SU-DHL-6 (cell line): ENCODE data around the gene RTN4R.

Experiments used
- H2AFZ ChIP-seq: fragments of 200-600 bp; sonication (generic); 2 replicates; pipeline ENCODE4 v1.6.1; 2014; ENCODE audit warnings: low read depth, mild to moderate bottlenecking, moderate library complexity, mixed read lengths, antibody characterized with exemption, low read length; ENCODE audit not compliant: severe bottlenecking
- H3F3A ChIP-seq: fragments of 200-600 bp; shearing (Covaris generic); 2 replicates; pipeline ENCODE4 v1.6.0; 2016; ENCODE audit warnings: antibody characterized with exemption, mild to moderate bottlenecking; ENCODE audit not compliant: insufficient read depth
- H3K27ac ChIP-seq: fragments of 200-600 bp; sonication (generic); 2 replicates; pipeline ENCODE4 v1.5.1; 2016; ENCODE audit warnings: low read depth, mild to moderate bottlenecking, low read length, moderate library complexity, mixed read lengths
- H3K27me3 ChIP-seq: fragments of 200-600 bp; sonication (generic), shearing (Covaris generic); 2 replicates; pipeline ENCODE4 v1.6.0; 2014; ENCODE audit warnings: mild to moderate bottlenecking, low read length
- H3K36me3 ChIP-seq: fragments of 200-600 bp; sonication (generic); 2 replicates; pipeline ENCODE4 v1.6.1; 2014; ENCODE audit warnings: mild to moderate bottlenecking, low read length, mixed read lengths
- H3K4me2 ChIP-seq: fragments of 300-600, 200-600 bp; shearing (Covaris generic), sonication (generic); 2 replicates; pipeline ENCODE4 v1.6.0; 2014; ENCODE audit warnings: low read length, low read depth, mild to moderate bottlenecking; ENCODE audit not compliant: poor library complexity, severe bottlenecking
- H3K4me3 ChIP-seq: fragments of 200-600 bp; sonication (generic); 2 replicates; pipeline ENCODE4 v1.5.1; 2014; ENCODE audit warnings: antibody characterized with exemption, low read length, mild to moderate bottlenecking, mixed read lengths; ENCODE audit not compliant: insufficient read depth, poor library complexity, severe bottlenecking
- H3K79me2 ChIP-seq: fragments of 200-600 bp; sonication (generic); 2 replicates; pipeline ENCODE4 v1.6.1; 2014; ENCODE audit warnings: mild to moderate bottlenecking, low read length, moderate library complexity; ENCODE audit not compliant: insufficient read depth
- H3K9ac ChIP-seq: fragments of 200-600 bp; sonication (generic); 2 replicates; pipeline ENCODE4 v1.7.0; 2014; ENCODE audit warnings: mild to moderate bottlenecking, low read length
- H3K9me2 ChIP-seq: fragments of 200-600 bp; sonication (generic); replicated peaks from 2 replicates; pipeline ENCODE4 v1.6.1; 2014; ENCODE audit warnings: low read length; ENCODE audit not compliant: insufficient read depth
- H3K9me3 ChIP-seq: fragments of 200-600 bp; sonication (generic); 2 replicates; pipeline ENCODE4 v1.6.1; 2014; ENCODE audit warnings: low read length, mixed read lengths; ENCODE audit not compliant: insufficient read depth
- H4K20me1 ChIP-seq: fragments of 200-600 bp; sonication (generic); 2 replicates; pipeline ENCODE4 v1.6.1; 2014; ENCODE audit warnings: low read depth, mild to moderate bottlenecking, antibody characterized with exemption, low read length, moderate library complexity, mixed read lengths
- CTCF ChIP-seq: fragments of 200-600 bp; sonication (generic); IDR thresholded peaks from one replicate; pipeline ENCODE4 v1.5.1; 2017; ENCODE audit warnings: antibody characterized with exemption, mild to moderate bottlenecking, low read length, moderate library complexity; ENCODE audit not compliant: insufficient read depth, poor library complexity, severe bottlenecking
- EZH2phosphoT487 ChIP-seq: fragments of 200-600 bp; sonication (generic), shearing (Covaris generic); conservative IDR thresholded peaks from 2 replicates; pipeline ENCODE4 v1.6.1; 2018; ENCODE audit warnings: mild to moderate bottlenecking, antibody characterized with exemption, low read length, moderate library complexity, mixed read lengths

Gene RTN4R

GRCh38 chr22:20206709-20207215 lies 61.4 kb downstream of the RTN4R start:
- H3F3A ChIP-seq: no peaks in the 10 kb centered on the region
- H3K79me2 ChIP-seq: no peaks in the 10 kb centered on the region
- H4K20me1 ChIP-seq: no peaks in the 10 kb centered on the region
- H3K27ac ChIP-seq: no peak overlapping the region
- H3K36me3 ChIP-seq: no peaks in the 10 kb centered on the region
- no peaks in the 10 kb centered on the region for H3K9me2 ChIP-seq
- H2AFZ ChIP-seq: peak overlapping the region; percentile 77
- H3K27me3 ChIP-seq: no peaks in the 10 kb centered on the region
- TF ChIP-seq EZH2phosphoT487: no peak
- no peak for TF ChIP-seq CTCF
- H3K4me2 ChIP-seq: peak overlapping the region; percentile 64
- H3K9ac ChIP-seq: peak overlapping the region; percentile 50
- no peaks in the 10 kb centered on the region for H3K9me3 ChIP-seq
- peak overlapping the region; percentile 57 for H3K4me3 ChIP-seq

- Histone ChIP-seq H3K36me3 (no peaks in the 10 kb centered on the region), H3K79me2 (no peaks in the 10 kb centered on the region), H3K9me3 (no peaks in the 10 kb centered on the region), H3K9me2 (no peaks in the 10 kb centered on the region), H3K27ac (no peak overlapping the region), H3K4me2 (peak overlapping the region; percentile 64), H3K4me3 (peak overlapping the region; percentile 57), H3K27me3 (no peaks in the 10 kb centered on the region), H3F3A (no peaks in the 10 kb centered on the region), H3K9ac (peak overlapping the region; percentile 50), H2AFZ (peak overlapping the region; percentile 77), H4K20me1 (no peaks in the 10 kb centered on the region)
- TF ChIP-seq EZH2phosphoT487: no peak
- TF ChIP-seq CTCF: no peak
Observed at GRCh38 chr22:20205964-20206708, 62.0 kb downstream of the RTN4R start.

- no peaks in the 10 kb centered on the region for H3K27me3 ChIP-seq
- no peak overlapping the region for H3K9ac ChIP-seq
- H3K27ac ChIP-seq: no peak overlapping the region
- no peaks in the 10 kb centered on the region for H3K9me3 ChIP-seq
- H3K36me3 ChIP-seq: no peaks in the 10 kb centered on the region
- no peaks in the 10 kb centered on the region for H3K9me2 ChIP-seq
- no peaks in the 10 kb centered on the region for H3F3A ChIP-seq
- no peak overlapping the region for H3K4me3 ChIP-seq
- H4K20me1 ChIP-seq: no peaks in the 10 kb centered on the region
- TF ChIP-seq EZH2phosphoT487 (no peak), CTCF (no peak)
- H3K79me2 ChIP-seq: no peaks in the 10 kb centered on the region
- H2AFZ ChIP-seq: no peak overlapping the region
- no peak overlapping the region for H3K4me2 ChIP-seq
Observed at GRCh38 chr22:20205464-20205963, 62.6 kb downstream of the RTN4R start.
